Sigmoid colon (tissue), 4 donors: ENCODE data around the gene CARM1.

Experiments used
- POLR2AphosphoS5 ChIP-seq, 4 donors: sonication (generic); formaldehyde crosslinking; IDR thresholded peaks; one replicate each; pipeline ENCODE4 v1.6.1; 2017; ENCODE audit warnings: antibody characterized with exemption in 4 of 4
- TF ChIP-seq, protein P1 (sequence below), 4 experiments: fragments of 450-650 bp in 3 of 4; fragments of 200-600 bp in 1 of 4; IDR thresholded peaks; one replicate each; pipeline ENCODE4 v1.5.1; 2016 to 2019; ENCODE audit warnings: antibody characterized with exemption in 4 of 4, mild to moderate bottlenecking in 3 of 4, moderate library complexity in 2 of 4

GRCh38 chr19:10830370-10830769 lies 41.0 kb upstream of the CARM1 start:
- TF ChIP-seq, protein P1, sequence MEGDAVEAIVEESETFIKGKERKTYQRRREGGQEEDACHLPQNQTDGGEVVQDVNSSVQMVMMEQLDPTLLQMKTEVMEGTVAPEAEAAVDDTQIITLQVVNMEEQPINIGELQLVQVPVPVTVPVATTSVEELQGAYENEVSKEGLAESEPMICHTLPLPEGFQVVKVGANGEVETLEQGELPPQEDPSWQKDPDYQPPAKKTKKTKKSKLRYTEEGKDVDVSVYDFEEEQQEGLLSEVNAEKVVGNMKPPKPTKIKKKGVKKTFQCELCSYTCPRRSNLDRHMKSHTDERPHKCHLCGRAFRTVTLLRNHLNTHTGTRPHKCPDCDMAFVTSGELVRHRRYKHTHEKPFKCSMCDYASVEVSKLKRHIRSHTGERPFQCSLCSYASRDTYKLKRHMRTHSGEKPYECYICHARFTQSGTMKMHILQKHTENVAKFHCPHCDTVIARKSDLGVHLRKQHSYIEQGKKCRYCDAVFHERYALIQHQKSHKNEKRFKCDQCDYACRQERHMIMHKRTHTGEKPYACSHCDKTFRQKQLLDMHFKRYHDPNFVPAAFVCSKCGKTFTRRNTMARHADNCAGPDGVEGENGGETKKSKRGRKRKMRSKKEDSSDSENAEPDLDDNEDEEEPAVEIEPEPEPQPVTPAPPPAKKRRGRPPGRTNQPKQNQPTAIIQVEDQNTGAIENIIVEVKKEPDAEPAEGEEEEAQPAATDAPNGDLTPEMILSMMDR (IDR thresholded peaks at IDR 0.05), result no peak
- TF ChIP-seq POLR2AphosphoS5 (IDR thresholded peaks at IDR 0.05), result no peak
